Endothelial cell of umbilical vein (primary cell): ENCODE measurements around the gene PPP2R3B. TPM values are rescaled to one million over a fixed set of nuclear protein-coding genes. Genes with fewer than 3 reads are reported as not detected.

Source experiments
- BruUV-seq: library from RNA; stranded (reverse); fragments of 400-500 nt; replicated peaks from 2 replicates; lab custom pipeline; 2021; lab: Mats Ljungman, UMichigan
- CTCF ChIA-PET: fragments of 300-600, 350-600 bp; sonication (Branson Sonifier 250); formaldehyde crosslinking; loops from one replicate; lab custom pipeline; 2021; ENCODE audit warnings: antibody characterized with exemption, inconsistent platforms; lab: Charles Lee
- POLR2A ChIA-PET: fragments of 300-600, 350-600 bp; sonication (Branson Sonifier 250); formaldehyde crosslinking; loops from one replicate; lab custom pipeline; 2021; ENCODE audit warnings: antibody characterized with exemption, inconsistent platforms; lab: Charles Lee
- DNase-seq: peaks from one replicate; pipeline ENCODE4 v3.0.0-alpha.2; 2011; ENCODE audit warnings: low read depth, low spot score
- FAIRE-seq: peaks from 2 replicates; lab custom pipeline; 2011; peaks lifted over from hg19 to GRCh38; lab: Jason Lieb, UNC
- H2AFZ ChIP-seq: 2 replicates; pipeline ENCODE4 v1.6.0; 2012; ENCODE audit warnings: low read depth, low read length, control low read depth, inconsistent platforms
- H3K27ac ChIP-seq: 2 replicates; pipeline ENCODE4 v1.5.1; 2011; ENCODE audit warnings: low read depth, mild to moderate bottlenecking, control low read depth, low read length, moderate library complexity; ENCODE audit not compliant: insufficient read depth
- H3K27me3 ChIP-seq, 2 experiments: 2 replicates each; pipeline versions ENCODE4 v1.6.0 to v1.6.1; 2011; ENCODE audit warnings: low read length in 2 of 2, mixed read lengths in 1 of 2; ENCODE audit not compliant: control insufficient read depth in 2 of 2, insufficient read depth in 2 of 2
- H3K36me3 ChIP-seq, 2 experiments: 2 replicates in 1 of 2; 3 replicates in 1 of 2; pipeline ENCODE4 v1.5.1; 2011; ENCODE audit warnings: low read length in 2 of 2, mild to moderate bottlenecking in 1 of 2, moderate library complexity in 1 of 2; ENCODE audit not compliant: control insufficient read depth in 2 of 2, insufficient read depth in 2 of 2; ENCODE audit errors: extremely low read depth in 1 of 2
- H3K4me1 ChIP-seq: 3 replicates; pipeline ENCODE4 v1.5.1; 2011; ENCODE audit warnings: mild to moderate bottlenecking, low read length; ENCODE audit not compliant: control insufficient read depth, insufficient read depth; ENCODE audit errors: extremely low read depth
- H3K4me2 ChIP-seq: 2 replicates; pipeline ENCODE4 v1.6.1; 2011; ENCODE audit warnings: low read length, control low read depth, mixed read lengths; ENCODE audit not compliant: insufficient read depth
- H3K4me3 ChIP-seq, 3 experiments: fragments of 200-600 bp in 1 of 3; sonication (generic), shearing (Covaris generic) in 1 of 3; replicated peaks in 1 of 3; 2 replicates each; pipeline ENCODE4 v1.5.1; 2011 to 2016; ENCODE audit warnings: control low read depth in 3 of 3, low read length in 3 of 3, mild to moderate bottlenecking in 2 of 3, inconsistent platforms in 1 of 3, low read depth in 1 of 3, moderate library complexity in 1 of 3; ENCODE audit not compliant: insufficient read depth in 1 of 3
- H3K79me2 ChIP-seq: 2 replicates; pipeline ENCODE4 v1.6.0; 2012; ENCODE audit warnings: low read length, inconsistent platforms; ENCODE audit not compliant: control insufficient read depth, insufficient read depth
- H3K9ac ChIP-seq: replicated peaks from 2 replicates; pipeline ENCODE3; 2011; ENCODE audit warnings: low read length, control low read depth; ENCODE audit not compliant: insufficient read depth; ENCODE audit errors: extremely low read depth
- H3K9me1 ChIP-seq: replicated peaks from 3 replicates; pipeline ENCODE4 v1.6.0; 2011; ENCODE audit warnings: mild to moderate bottlenecking, low read length; ENCODE audit not compliant: control insufficient read depth, insufficient read depth; ENCODE audit errors: extremely low read depth
- H3K9me3 ChIP-seq: replicated peaks from 2 replicates; pipeline ENCODE4 v1.5.1; 2012; ENCODE audit warnings: low read length, inconsistent platforms; ENCODE audit not compliant: control insufficient read depth, insufficient read depth
- H4K20me1 ChIP-seq: replicated peaks from 2 replicates; pipeline ENCODE3; 2011; ENCODE audit warnings: mild to moderate bottlenecking, low read length; ENCODE audit not compliant: control insufficient read depth, insufficient read depth; ENCODE audit errors: extremely low read depth
- CTCF ChIP-seq, 2 donors: IDR thresholded peaks; 1 replicate in 1 of 2; 2 replicates in 1 of 2; pipeline ENCODE4 v1.5.1; 2011; ENCODE audit warnings: low read length in 2 of 2, mild to moderate bottlenecking in 2 of 2, moderate library complexity in 2 of 2, control low read depth in 1 of 2, inconsistent platforms in 1 of 2, low read depth in 1 of 2; ENCODE audit not compliant: insufficient read depth in 1 of 2; ENCODE audit errors: extremely low read depth in 1 of 2
- EZH2 ChIP-seq: IDR thresholded peaks from 2 replicates; pipeline ENCODE4 v1.6.1; 2012; ENCODE audit warnings: borderline replicate concordance, low read depth, mild to moderate bottlenecking, moderate library complexity, low read length, inconsistent platforms; ENCODE audit not compliant: severe bottlenecking
- FOS ChIP-seq: IDR thresholded peaks from 2 replicates; pipeline ENCODE4 v1.6.1; 2011; ENCODE audit warnings: mild to moderate bottlenecking, low read length, moderate library complexity, borderline replicate concordance; ENCODE audit not compliant: insufficient read depth
- GATA2 ChIP-seq: IDR thresholded peaks from 2 replicates; pipeline ENCODE4 v1.7.0; 2011; ENCODE audit warnings: low read depth, mild to moderate bottlenecking, moderate library complexity, mixed read lengths, low read length; ENCODE audit not compliant: insufficient read length, insufficient read depth
- JUN ChIP-seq: IDR thresholded peaks from 2 replicates; pipeline ENCODE4 v1.6.1; 2011; ENCODE audit warnings: borderline replicate concordance, low read depth; ENCODE audit not compliant: insufficient read length, insufficient read depth
- MAX ChIP-seq: IDR thresholded peaks from 2 replicates; pipeline ENCODE4 v1.6.1; 2011; ENCODE audit not compliant: insufficient read depth, insufficient read length
- MYC ChIP-seq: IDR thresholded peaks from one replicate; pipeline ENCODE4 v1.6.1; 2011; ENCODE audit warnings: mild to moderate bottlenecking, low read depth, low read length
- POLR2A ChIP-seq: IDR thresholded peaks from 2 replicates; pipeline ENCODE4 v1.6.1; 2012; ENCODE audit warnings: low read depth, mild to moderate bottlenecking, control low read depth, low read length
- POLR2AphosphoS5 ChIP-seq: IDR thresholded peaks from 2 replicates; pipeline ENCODE4 v1.6.1; 2012; ENCODE audit warnings: low read depth, mild to moderate bottlenecking, control low read depth, low read length, moderate library complexity; ENCODE audit not compliant: insufficient read depth
- dilution Hi-C: fragments of 300-500 bp; cut with MboI; formaldehyde crosslinking; loops from one replicate; pipeline ENCODE4 v1.15.0; 2019; ENCODE audit warnings: low sequenced_read_pairs; ENCODE audit not compliant: extremely low pct_ligation_motif_present
- intact Hi-C: fragments of 100-400 bp; cut with micrococcal nuclease; formaldehyde crosslinking; loops from one replicate; pipeline ENCODE4 v1.10.0; 2022
- polyA plus RNA-seq, 4 experiments: library from polyadenylated mRNA; depleted of rRNA in 3 of 4; stranded (reverse) in 3 of 4; unstranded in 1 of 4; fragments of >200 nt; gene quantifications; 2 replicates each; pipeline versions ENCODE4 v1.2.1 to v1.2.3, GENCODE V29; 2011 to 2012; ENCODE audit warnings: missing spikeins in 1 of 4
- total RNA-seq: library from RNA; stranded (reverse); gene quantifications from 2 replicates; pipeline ENCODE4 v1.2.3, GENCODE V29; 2021

Gene PPP2R3B
- total and polyA plus RNA-seq, 2 donors (not counting 3 experiments of a cell fraction or from before 2014, with no cell fraction given) = 19.1 to 33.6 TPM

DNA sequence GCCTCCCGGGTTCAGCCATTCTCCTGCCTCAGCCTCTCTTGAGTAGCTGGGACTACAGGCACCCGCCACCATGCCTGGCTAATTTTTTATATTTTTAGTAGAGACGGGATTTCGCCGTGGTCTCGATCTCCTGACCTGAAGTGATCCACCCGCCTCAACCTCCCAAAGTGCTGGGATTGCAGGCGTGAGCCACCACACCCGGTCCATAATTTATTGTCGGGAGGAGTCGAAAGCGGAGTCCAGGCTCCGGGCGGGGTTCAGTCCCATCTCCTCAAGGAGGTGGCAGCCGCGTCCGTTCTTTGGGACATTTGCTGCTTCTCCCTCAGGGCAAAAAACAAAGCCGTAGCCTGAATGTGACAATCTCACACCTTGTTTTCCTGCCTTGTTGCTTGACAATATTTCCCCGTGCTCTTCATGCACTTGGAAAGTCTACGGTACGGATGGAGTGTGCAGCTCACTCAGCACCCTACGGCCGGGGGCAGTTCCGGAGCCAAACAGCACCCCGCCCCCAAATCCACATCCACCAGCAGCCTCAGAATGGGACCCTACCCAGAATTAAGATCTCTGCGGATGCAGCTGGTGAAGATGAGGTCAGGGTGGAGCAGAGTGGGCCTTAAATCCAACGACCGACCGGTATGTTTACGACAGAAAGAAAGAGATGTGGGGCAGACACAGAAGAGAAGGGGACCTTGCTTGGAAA lies 77.7 kb downstream of the PPP2R3B start:
- Histone ChIP-seq H3K27ac (no peak overlapping the region), H3K79me2 (no peaks in the 10 kb centered on the region), H3K9me1 (no peaks in the 10 kb centered on the region), H4K20me1 (no peaks in the 10 kb centered on the region), H3K36me3 (peaks cover 11 to 31% of the 10 kb centered on the region in 2 experiments), H3K27me3 (no peaks in the 10 kb centered on the region), H2AFZ (no peak overlapping the region), H3K4me2 (no peak overlapping the region), H3K9ac (no peak overlapping the region), H3K9me3 (no peaks in the 10 kb centered on the region), H3K4me3 (no peak overlapping the region), H3K4me1 (no peaks in the 10 kb centered on the region)
- intact Hi-C loops = no loop called here
- DNase-seq (no peak), FAIRE-seq (no peak)
- ChIA-PET CTCF (no interaction called here), POLR2A (no interaction called here)
- BruUV-seq = no TSS peak
- TF ChIP-seq GATA2 (no peak), FOS (no peak), JUN (no peak), CTCF (IDR thresholded peaks at IDR 0.05; ENCODE audit: extremely low read depth in 1 of 2, insufficient read depth in 1 of 2, low read depth in 1 of 2, low read length in 2 of 2) (no peak), EZH2 (no peak), POLR2A (no peak), POLR2AphosphoS5 (no peak), MAX (no peak), MYC (no peak)
- dilution Hi-C loops = no loop called here
